Measurements from ENCODE around the gene ZSWIM3. TPM values are rescaled to one million over a fixed set of nuclear protein-coding genes. Genes with fewer than 3 reads are reported as not detected.
A peak's percentile ranks its signal among the peaks of the same experiment; 100 is the strongest.

Gene ZSWIM3
- total and polyA plus RNA-seq, 2 of the 13 experiments (the other 11 are each of a cell fraction or from before 2014, with no cell fraction given), result 5.2 to 5.8 TPM

DNA sequence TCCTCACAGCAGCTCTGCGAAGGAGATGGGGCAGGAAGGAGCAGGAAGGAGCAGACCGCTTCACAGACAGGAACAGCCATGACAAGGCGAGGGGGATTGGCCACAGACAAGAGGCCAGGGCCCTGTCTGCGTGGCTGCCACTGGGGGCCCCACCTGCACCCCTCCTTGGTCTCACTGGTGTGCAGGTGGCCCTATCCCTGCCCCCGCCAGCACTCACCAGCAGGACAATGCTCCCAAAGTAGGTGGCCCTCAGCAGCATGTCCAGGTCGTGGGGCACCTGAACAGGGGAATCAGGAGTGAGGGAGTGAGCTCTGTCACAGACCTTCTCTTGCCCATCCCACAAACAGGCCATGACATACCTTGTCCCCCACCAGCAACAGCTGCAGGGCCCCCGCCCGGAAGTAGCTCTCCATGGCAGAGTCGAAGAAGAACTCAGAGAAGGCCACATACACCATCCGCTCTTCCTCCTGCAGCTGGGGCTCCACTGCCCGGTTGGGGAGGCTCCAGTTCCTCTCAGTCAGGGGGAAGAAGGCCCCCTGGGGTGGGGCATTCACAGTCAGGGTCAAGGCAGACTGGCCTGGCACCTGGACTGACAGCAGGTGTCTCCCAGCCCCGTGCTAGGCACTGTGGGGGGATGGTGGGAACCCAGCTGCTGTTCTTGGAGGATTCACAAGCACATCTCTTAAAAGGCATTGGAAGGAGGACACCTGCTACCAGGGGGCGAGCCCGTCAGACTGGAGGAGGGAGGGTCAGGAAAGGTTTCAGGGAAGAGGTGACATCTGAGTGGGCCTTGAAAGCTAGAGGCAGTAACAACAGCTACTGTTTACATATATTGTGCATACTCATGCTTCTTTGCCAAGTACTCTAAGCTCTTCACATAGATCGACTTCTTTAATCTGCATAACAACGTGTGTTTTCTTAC is 47.4 kb downstream of the ZSWIM3 start (continued):
- TF ChIP-seq MEIS1 (CRISPR knock-in tag; IDR thresholded peaks at IDR 0.05; ENCODE audit: borderline replicate concordance) (0 out of 2 replicates have a peak, but pooled peaks have one; percentile 25), ZNF777 (CRISPR knock-in tag; IDR thresholded peaks at IDR 0.05) (no peak), ZNF780A (CRISPR knock-in tag; IDR thresholded peaks at IDR 0.05) (0 out of 2 replicates have a peak, but pooled peaks have one; percentile 27), NFIB (CRISPR knock-in tag; IDR thresholded peaks at IDR 0.05; ENCODE audit: borderline replicate concordance) (0 out of 2 replicates have a peak, but pooled peaks have one; percentile 26), KLF16 (CRISPR knock-in tag; IDR thresholded peaks at IDR 0.05) (0 out of 4 replicates have a peak, but pooled peaks of 1 of the 2 experiments have one; percentile 32), ZNF615 (CRISPR knock-in tag; IDR thresholded peaks at IDR 0.05; ENCODE audit: borderline replicate concordance) (no peak), BRCA1 (CRISPR knock-in tag; IDR thresholded peaks at IDR 0.05) (no peak), SALL2 (CRISPR knock-in tag; IDR thresholded peaks at IDR 0.05) (no peak), ZNF607 (CRISPR knock-in tag; IDR thresholded peaks at IDR 0.05; ENCODE audit: borderline replicate concordance) (0 out of 2 replicates have a peak, but pooled peaks have one; percentile 67), NR0B2 (CRISPR knock-in tag; IDR thresholded peaks at IDR 0.05) (0 out of 2 replicates have a peak, but pooled peaks have one; percentile 60), ZNF781 (CRISPR knock-in tag; IDR thresholded peaks at IDR 0.05; ENCODE audit: borderline replicate concordance, not compliant biosample characterization) (no peak), CHD4 (IDR thresholded peaks at IDR 0.05; ENCODE audit: borderline replicate concordance, low read length) (peak; percentile 15; the same call in 1 of the 2 replicates), NPAS2 (CRISPR knock-in tag; IDR thresholded peaks at IDR 0.05; ENCODE audit: borderline replicate concordance) (no peak), ZSCAN29 (CRISPR knock-in tag; conservative IDR thresholded peaks at IDR 0.05) (no peak), HES4 (CRISPR knock-in tag; IDR thresholded peaks at IDR 0.05; ENCODE audit: borderline replicate concordance) (0 out of 2 replicates have a peak, but pooled peaks have one; percentile 51), PHF5A (CRISPR knock-in tag; IDR thresholded peaks at IDR 0.05; ENCODE audit: low read depth, unreplicated experiment) (no peak)
- TF ChIP-seq, protein P1, sequence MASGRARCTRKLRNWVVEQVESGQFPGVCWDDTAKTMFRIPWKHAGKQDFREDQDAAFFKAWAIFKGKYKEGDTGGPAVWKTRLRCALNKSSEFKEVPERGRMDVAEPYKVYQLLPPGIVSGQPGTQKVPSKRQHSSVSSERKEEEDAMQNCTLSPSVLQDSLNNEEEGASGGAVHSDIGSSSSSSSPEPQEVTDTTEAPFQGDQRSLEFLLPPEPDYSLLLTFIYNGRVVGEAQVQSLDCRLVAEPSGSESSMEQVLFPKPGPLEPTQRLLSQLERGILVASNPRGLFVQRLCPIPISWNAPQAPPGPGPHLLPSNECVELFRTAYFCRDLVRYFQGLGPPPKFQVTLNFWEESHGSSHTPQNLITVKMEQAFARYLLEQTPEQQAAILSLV (CRISPR knock-in tag; IDR thresholded peaks at IDR 0.05; ENCODE audit: borderline replicate concordance), result no peak
- TF ChIP-seq, protein P2, sequence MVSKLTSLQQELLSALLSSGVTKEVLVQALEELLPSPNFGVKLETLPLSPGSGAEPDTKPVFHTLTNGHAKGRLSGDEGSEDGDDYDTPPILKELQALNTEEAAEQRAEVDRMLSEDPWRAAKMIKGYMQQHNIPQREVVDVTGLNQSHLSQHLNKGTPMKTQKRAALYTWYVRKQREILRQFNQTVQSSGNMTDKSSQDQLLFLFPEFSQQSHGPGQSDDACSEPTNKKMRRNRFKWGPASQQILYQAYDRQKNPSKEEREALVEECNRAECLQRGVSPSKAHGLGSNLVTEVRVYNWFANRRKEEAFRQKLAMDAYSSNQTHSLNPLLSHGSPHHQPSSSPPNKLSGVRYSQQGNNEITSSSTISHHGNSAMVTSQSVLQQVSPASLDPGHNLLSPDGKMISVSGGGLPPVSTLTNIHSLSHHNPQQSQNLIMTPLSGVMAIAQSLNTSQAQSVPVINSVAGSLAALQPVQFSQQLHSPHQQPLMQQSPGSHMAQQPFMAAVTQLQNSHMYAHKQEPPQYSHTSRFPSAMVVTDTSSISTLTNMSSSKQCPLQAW (CRISPR knock-in tag; IDR thresholded peaks at IDR 0.05), result peak; percentile 56; the same call in 1 of the 2 replicates
- TF ChIP-seq, protein P3, sequence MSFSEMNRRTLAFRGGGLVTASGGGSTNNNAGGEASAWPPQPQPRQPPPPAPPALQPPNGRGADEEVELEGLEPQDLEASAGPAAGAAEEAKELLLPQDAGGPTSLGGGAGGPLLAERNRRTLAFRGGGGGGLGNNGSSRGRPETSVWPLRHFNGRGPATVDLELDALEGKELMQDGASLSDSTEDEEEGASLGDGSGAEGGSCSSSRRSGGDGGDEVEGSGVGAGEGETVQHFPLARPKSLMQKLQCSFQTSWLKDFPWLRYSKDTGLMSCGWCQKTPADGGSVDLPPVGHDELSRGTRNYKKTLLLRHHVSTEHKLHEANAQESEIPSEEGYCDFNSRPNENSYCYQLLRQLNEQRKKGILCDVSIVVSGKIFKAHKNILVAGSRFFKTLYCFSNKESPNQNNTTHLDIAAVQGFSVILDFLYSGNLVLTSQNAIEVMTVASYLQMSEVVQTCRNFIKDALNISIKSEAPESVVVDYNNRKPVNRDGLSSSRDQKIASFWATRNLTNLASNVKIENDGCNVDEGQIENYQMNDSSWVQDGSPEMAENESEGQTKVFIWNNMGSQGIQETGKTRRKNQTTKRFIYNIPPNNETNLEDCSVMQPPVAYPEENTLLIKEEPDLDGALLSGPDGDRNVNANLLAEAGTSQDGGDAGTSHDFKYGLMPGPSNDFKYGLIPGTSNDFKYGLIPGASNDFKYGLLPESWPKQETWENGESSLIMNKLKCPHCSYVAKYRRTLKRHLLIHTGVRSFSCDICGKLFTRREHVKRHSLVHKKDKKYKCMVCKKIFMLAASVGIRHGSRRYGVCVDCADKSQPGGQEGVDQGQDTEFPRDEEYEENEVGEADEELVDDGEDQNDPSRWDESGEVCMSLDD (CRISPR knock-in tag; IDR thresholded peaks at IDR 0.05; ENCODE audit: borderline replicate concordance), result no peak

All from HepG2 (cell line).